HepG2 (cell line): Measurements from ENCODE around the gene AKR7A3. TPM values are rescaled to one million over a fixed set of nuclear protein-coding genes. Genes with fewer than 3 reads are reported as not detected.

Source experiments
- AKAP8 ChIP-seq: sonication (generic); formaldehyde crosslinking; IDR thresholded peaks from 2 replicates; pipeline ENCODE4 v1.5.1; 2020; ENCODE audit warnings: mild to moderate bottlenecking, missing genetic modification reagents
- ARHGAP35 ChIP-seq: sonication (generic); formaldehyde crosslinking; IDR thresholded peaks from 2 replicates; pipeline ENCODE4 v1.9.0; 2022; ENCODE audit warnings: mild to moderate bottlenecking, inconsistent platforms, moderate library complexity, missing genetic modification reagents, borderline replicate concordance
- CBX5 ChIP-seq: sonication (generic); formaldehyde crosslinking; IDR thresholded peaks from 2 replicates; pipeline ENCODE4 v1.4.0; 2020; ENCODE audit warnings: missing genetic modification reagents, borderline replicate concordance
- KDM5B ChIP-seq: sonication (generic); formaldehyde crosslinking; IDR thresholded peaks from 2 replicates; pipeline ENCODE4 v1.4.0; 2020; ENCODE audit warnings: missing genetic modification reagents, mild to moderate bottlenecking, borderline replicate concordance
- MED8 ChIP-seq: sonication (generic); formaldehyde crosslinking; IDR thresholded peaks from 2 replicates; pipeline ENCODE4 v1.8.1; 2023; ENCODE audit warnings: mild to moderate bottlenecking, missing genetic modification reagents; ENCODE audit not compliant: insufficient replicate concordance
- MEF2D ChIP-seq: sonication (generic); formaldehyde crosslinking; IDR thresholded peaks from 2 replicates; pipeline ENCODE4 v1.5.1; 2020; ENCODE audit warnings: mild to moderate bottlenecking, missing genetic modification reagents
- TARDBP ChIP-seq: sonication (generic); formaldehyde crosslinking; IDR thresholded peaks from 2 replicates; pipeline ENCODE4 v1.8.0; 2022; ENCODE audit warnings: mild to moderate bottlenecking, missing genetic modification reagents
- ZFP41 ChIP-seq: sonication (generic); formaldehyde crosslinking; IDR thresholded peaks from 2 replicates; pipeline ENCODE4 v1.4.0; 2020; ENCODE audit warnings: mild to moderate bottlenecking, missing genetic modification reagents, borderline replicate concordance
- ZIK1 ChIP-seq: sonication (generic); formaldehyde crosslinking; IDR thresholded peaks from 2 replicates; pipeline ENCODE4 v1.5.0; 2020; ENCODE audit warnings: mild to moderate bottlenecking, low read depth, missing genetic modification reagents, borderline replicate concordance
- ZNF10 ChIP-seq: sonication (generic); formaldehyde crosslinking; IDR thresholded peaks from 2 replicates; pipeline ENCODE4 v1.4.0; 2020; ENCODE audit warnings: mild to moderate bottlenecking, low read depth, missing genetic modification reagents, borderline replicate concordance
- ZNF205 ChIP-seq: IDR thresholded peaks from 2 replicates; pipeline ENCODE4 v1.6.1; 2018; ENCODE audit warnings: missing biosample characterization, missing genetic modification reagents
- ZNF256 ChIP-seq: sonication (generic); formaldehyde crosslinking; conservative IDR thresholded peaks from 2 replicates; pipeline ENCODE4 v1.4.0; 2020; ENCODE audit warnings: missing genetic modification reagents
- ZNF451 ChIP-seq: sonication (generic); formaldehyde crosslinking; IDR thresholded peaks from 2 replicates; pipeline ENCODE4 v1.5.0; 2020; ENCODE audit warnings: mild to moderate bottlenecking, missing genetic modification reagents
- ZNF839 ChIP-seq: sonication (generic); formaldehyde crosslinking; IDR thresholded peaks from 2 replicates; pipeline ENCODE4 v1.4.0; 2020; ENCODE audit warnings: missing genetic modification reagents, mild to moderate bottlenecking, borderline replicate concordance
- polyA plus RNA-seq, 8 experiments: library from polyadenylated mRNA; depleted of rRNA in 3 of 8; stranded (reverse) in 7 of 8; unstranded in 1 of 8; fragments of >200 nt; fragmentation: Illumina TruSeq in 4 of 8; extraction: Trizol in 4 of 8; gene quantifications; 2 replicates each; pipeline versions ENCODE4 v1.2.1 to v1.2.3, GENCODE V29; 2011 to 2016; ENCODE audit warnings: low read depth in 4 of 8, missing spikeins in 1 of 8, mixed read lengths in 1 of 8; ENCODE audit not compliant: insufficient read depth in 1 of 8
- total RNA-seq, 5 experiments: library from RNA; depleted of rRNA; stranded (reverse); fragments of >200 nt; fragmentation: Illumina TruSeq; extraction: Trizol; gene quantifications; 2 replicates each; pipeline ENCODE4 v1.2.3, GENCODE V29; 2016; ENCODE audit warnings: low read depth in 1 of 5
- TF ChIP-seq, protein P1 (sequence below): sonication (generic); formaldehyde crosslinking; IDR thresholded peaks from 2 replicates; pipeline ENCODE4 v1.4.0; 2020; ENCODE audit warnings: missing genetic modification reagents
- TF ChIP-seq, protein P2 (sequence below), 2 experiments: sonication (generic) in 1 of 2; formaldehyde crosslinking in 1 of 2; IDR thresholded peaks; 2 replicates each; pipeline versions ENCODE4 v1.4.0 to v1.6.1; 2018 to 2020; ENCODE audit warnings: missing genetic modification reagents in 2 of 2, borderline replicate concordance in 1 of 2, low read depth in 1 of 2, mild to moderate bottlenecking in 1 of 2, missing biosample characterization in 1 of 2
- TF ChIP-seq, protein P3 (sequence below): sonication (generic); formaldehyde crosslinking; IDR thresholded peaks from 2 replicates; pipeline ENCODE4 v1.4.0; 2020; ENCODE audit warnings: mild to moderate bottlenecking, missing genetic modification reagents
- TF ChIP-seq, protein P4 (sequence below): sonication (generic); formaldehyde crosslinking; IDR thresholded peaks from 2 replicates; pipeline ENCODE4 v1.8.1; 2022; ENCODE audit warnings: low read depth, mild to moderate bottlenecking, missing genetic modification reagents

The AKR7A3 gene
- total and polyA plus RNA-seq, 2 of the 13 experiments (the other 11 are each of a cell fraction or from before 2014, with no cell fraction given): 0.58 to 1.00 TPM

DNA sequence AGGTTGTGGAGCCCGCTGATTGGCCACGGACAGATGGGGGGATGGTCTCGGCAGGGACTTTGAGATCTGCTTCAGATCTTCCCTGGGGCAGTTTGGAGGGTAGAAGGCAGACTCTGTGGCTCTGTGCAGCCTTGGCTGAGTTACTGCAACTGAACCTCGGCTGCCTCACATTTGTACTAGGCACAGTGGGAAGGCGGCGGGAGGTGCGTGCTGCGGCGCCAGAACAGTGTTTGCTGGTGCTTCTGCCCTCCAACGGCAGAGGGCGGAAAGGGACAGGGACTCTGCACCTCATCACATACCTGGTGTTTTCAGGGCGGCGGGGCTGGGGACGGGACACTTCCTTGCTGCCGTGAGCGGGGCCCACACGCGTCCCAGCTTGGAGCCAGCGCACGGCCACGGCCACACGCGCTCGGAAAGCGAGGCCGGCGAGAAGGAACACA, 49.8 kb upstream of the AKR7A3 start (continued):
- TF ChIP-seq ZNF10 (CRISPR knock-in tag): no peak
- peak; percentile 88; the same call in 1 of the 2 replicates for TF ChIP-seq ZFP41 (CRISPR knock-in tag)
- TF ChIP-seq MEF2D (CRISPR knock-in tag): 0 out of 2 replicates have a peak, but pooled peaks have one; percentile 40
- TF ChIP-seq, protein P1, sequence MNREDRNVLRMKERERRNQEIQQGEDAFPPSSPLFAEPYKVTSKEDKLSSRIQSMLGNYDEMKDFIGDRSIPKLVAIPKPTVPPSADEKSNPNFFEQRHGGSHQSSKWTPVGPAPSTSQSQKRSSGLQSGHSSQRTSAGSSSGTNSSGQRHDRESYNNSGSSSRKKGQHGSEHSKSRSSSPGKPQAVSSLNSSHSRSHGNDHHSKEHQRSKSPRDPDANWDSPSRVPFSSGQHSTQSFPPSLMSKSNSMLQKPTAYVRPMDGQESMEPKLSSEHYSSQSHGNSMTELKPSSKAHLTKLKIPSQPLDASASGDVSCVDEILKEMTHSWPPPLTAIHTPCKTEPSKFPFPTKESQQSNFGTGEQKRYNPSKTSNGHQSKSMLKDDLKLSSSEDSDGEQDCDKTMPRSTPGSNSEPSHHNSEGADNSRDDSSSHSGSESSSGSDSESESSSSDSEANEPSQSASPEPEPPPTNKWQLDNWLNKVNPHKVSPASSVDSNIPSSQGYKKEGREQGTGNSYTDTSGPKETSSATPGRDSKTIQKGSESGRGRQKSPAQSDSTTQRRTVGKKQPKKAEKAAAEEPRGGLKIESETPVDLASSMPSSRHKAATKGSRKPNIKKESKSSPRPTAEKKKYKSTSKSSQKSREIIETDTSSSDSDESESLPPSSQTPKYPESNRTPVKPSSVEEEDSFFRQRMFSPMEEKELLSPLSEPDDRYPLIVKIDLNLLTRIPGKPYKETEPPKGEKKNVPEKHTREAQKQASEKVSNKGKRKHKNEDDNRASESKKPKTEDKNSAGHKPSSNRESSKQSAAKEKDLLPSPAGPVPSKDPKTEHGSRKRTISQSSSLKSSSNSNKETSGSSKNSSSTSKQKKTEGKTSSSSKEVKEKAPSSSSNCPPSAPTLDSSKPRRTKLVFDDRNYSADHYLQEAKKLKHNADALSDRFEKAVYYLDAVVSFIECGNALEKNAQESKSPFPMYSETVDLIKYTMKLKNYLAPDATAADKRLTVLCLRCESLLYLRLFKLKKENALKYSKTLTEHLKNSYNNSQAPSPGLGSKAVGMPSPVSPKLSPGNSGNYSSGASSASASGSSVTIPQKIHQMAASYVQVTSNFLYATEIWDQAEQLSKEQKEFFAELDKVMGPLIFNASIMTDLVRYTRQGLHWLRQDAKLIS (CRISPR knock-in tag): no peak
- TF ChIP-seq ZNF205 (CRISPR knock-in tag): peak; percentile 82
- TF ChIP-seq ARHGAP35 (CRISPR knock-in tag): no peak; the same call in 1 of the 2 replicates
- peak; percentile 67; the same call in 1 of the 2 replicates for TF ChIP-seq ZNF256 (CRISPR knock-in tag)
- peak; percentile 46 for TF ChIP-seq MED8 (CRISPR knock-in tag)
- TF ChIP-seq KDM5B: no peak
- peak; percentile 86; the same call in 1 of the 2 replicates for TF ChIP-seq AKAP8 (CRISPR knock-in tag)
- peak; percentile 86 for TF ChIP-seq TARDBP (CRISPR knock-in tag)
- TF ChIP-seq, protein P2, sequence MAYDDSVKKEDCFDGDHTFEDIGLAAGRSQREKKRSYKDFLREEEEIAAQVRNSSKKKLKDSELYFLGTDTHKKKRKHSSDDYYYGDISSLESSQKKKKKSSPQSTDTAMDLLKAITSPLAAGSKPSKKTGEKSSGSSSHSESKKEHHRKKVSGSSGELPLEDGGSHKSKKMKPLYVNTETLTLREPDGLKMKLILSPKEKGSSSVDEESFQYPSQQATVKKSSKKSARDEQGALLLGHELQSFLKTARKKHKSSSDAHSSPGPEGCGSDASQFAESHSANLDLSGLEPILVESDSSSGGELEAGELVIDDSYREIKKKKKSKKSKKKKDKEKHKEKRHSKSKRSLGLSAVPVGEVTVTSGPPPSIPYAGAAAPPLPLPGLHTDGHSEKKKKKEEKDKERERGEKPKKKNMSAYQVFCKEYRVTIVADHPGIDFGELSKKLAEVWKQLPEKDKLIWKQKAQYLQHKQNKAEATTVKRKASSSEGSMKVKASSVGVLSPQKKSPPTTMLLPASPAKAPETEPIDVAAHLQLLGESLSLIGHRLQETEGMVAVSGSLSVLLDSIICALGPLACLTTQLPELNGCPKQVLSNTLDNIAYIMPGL (CRISPR knock-in tag; IDR thresholded peaks at IDR 0.05; ENCODE audit: borderline replicate concordance in 1 of 2, low read depth in 1 of 2): peak; percentile 77 to 79; a peak in 3 of 4 replicates
- peak; percentile 76; the same call in 1 of the 2 replicates for TF ChIP-seq CBX5 (CRISPR knock-in tag)
- TF ChIP-seq, protein P3, sequence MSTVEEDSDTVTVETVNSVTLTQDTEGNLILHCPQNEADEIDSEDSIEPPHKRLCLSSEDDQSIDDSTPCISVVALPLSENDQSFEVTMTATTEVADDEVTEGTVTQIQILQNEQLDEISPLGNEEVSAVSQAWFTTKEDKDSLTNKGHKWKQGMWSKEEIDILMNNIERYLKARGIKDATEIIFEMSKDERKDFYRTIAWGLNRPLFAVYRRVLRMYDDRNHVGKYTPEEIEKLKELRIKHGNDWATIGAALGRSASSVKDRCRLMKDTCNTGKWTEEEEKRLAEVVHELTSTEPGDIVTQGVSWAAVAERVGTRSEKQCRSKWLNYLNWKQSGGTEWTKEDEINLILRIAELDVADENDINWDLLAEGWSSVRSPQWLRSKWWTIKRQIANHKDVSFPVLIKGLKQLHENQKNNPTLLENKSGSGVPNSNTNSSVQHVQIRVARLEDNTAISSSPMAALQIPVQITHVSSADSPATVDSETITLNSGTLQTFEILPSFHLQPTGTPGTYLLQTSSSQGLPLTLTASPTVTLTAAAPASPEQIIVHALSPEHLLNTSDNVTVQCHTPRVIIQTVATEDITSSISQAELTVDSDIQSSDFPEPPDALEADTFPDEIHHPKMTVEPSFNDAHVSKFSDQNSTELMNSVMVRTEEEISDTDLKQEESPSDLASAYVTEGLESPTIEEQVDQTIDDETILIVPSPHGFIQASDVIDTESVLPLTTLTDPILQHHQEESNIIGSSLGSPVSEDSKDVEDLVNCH: no peak
- peak; percentile 64; the same call in 1 of the 2 replicates for TF ChIP-seq ZNF839 (CRISPR knock-in tag)
- TF ChIP-seq, protein P4, sequence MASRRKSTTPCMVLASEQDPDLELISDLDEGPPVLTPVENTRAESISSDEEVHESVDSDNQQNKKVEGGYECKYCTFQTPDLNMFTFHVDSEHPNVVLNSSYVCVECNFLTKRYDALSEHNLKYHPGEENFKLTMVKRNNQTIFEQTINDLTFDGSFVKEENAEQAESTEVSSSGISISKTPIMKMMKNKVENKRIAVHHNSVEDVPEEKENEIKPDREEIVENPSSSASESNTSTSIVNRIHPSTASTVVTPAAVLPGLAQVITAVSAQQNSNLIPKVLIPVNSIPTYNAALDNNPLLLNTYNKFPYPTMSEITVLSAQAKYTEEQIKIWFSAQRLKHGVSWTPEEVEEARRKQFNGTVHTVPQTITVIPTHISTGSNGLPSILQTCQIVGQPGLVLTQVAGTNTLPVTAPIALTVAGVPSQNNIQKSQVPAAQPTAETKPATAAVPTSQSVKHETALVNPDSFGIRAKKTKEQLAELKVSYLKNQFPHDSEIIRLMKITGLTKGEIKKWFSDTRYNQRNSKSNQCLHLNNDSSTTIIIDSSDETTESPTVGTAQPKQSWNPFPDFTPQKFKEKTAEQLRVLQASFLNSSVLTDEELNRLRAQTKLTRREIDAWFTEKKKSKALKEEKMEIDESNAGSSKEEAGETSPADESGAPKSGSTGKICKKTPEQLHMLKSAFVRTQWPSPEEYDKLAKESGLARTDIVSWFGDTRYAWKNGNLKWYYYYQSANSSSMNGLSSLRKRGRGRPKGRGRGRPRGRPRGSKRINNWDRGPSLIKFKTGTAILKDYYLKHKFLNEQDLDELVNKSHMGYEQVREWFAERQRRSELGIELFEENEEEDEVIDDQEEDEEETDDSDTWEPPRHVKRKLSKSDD (CRISPR knock-in tag): peak; percentile 65; the same call in 1 of the 2 replicates
- TF ChIP-seq ZNF451 (CRISPR knock-in tag): no peak
- TF ChIP-seq ZIK1 (CRISPR knock-in tag): no peak
